WI38 (cell line): ENCODE results near the gene GJA10.
"Not testable (repeated sequence)": the region's sequence is repeated elsewhere in the genome, so short reads cannot be mapped to it uniquely, and the experiment has no call there.

ENCODE experiments used
- H3K4me3 ChIP-seq: 2 replicates; pipeline ENCODE4 v1.5.1; 2011; ENCODE audit warnings: low read depth, mild to moderate bottlenecking, control low read depth, low read length
- TF ChIP-seq, protein P1 (sequence below): IDR thresholded peaks from 2 replicates; pipeline ENCODE4 v1.5.1; 2012; ENCODE audit warnings: low read depth, mild to moderate bottlenecking, control low read depth, low read length

Gene GJA10

DNA sequence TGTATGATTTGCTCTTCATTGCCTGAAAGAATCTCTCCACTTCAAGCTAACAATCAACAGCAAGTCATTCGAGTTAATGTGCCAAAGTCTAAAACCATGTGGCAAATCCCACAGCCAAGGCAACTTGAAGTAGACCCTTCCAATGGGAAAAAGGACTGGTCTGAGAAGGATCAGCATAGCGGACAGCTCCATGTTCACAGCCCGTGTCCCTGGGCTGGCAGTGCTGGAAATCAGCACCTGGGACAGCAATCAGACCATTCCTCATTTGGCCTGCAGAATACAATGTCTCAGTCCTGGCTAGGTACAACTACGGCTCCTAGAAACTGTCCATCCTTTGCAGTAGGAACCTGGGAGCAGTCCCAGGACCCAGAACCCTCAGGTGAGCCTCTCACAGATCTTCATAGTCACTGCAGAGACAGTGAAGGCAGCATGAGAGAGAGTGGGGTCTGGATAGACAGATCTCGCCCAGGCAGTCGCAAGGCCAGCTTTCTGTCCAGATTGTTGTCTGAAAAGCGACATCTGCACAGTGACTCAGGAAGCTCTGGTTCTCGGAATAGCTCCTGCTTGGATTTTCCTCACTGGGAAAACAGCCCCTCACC, 1.1 kb downstream of the GJA10 start:
- TF ChIP-seq, protein P1, sequence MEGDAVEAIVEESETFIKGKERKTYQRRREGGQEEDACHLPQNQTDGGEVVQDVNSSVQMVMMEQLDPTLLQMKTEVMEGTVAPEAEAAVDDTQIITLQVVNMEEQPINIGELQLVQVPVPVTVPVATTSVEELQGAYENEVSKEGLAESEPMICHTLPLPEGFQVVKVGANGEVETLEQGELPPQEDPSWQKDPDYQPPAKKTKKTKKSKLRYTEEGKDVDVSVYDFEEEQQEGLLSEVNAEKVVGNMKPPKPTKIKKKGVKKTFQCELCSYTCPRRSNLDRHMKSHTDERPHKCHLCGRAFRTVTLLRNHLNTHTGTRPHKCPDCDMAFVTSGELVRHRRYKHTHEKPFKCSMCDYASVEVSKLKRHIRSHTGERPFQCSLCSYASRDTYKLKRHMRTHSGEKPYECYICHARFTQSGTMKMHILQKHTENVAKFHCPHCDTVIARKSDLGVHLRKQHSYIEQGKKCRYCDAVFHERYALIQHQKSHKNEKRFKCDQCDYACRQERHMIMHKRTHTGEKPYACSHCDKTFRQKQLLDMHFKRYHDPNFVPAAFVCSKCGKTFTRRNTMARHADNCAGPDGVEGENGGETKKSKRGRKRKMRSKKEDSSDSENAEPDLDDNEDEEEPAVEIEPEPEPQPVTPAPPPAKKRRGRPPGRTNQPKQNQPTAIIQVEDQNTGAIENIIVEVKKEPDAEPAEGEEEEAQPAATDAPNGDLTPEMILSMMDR: no peak
- no peak overlapping the region for H3K4me3 ChIP-seq

DNA sequence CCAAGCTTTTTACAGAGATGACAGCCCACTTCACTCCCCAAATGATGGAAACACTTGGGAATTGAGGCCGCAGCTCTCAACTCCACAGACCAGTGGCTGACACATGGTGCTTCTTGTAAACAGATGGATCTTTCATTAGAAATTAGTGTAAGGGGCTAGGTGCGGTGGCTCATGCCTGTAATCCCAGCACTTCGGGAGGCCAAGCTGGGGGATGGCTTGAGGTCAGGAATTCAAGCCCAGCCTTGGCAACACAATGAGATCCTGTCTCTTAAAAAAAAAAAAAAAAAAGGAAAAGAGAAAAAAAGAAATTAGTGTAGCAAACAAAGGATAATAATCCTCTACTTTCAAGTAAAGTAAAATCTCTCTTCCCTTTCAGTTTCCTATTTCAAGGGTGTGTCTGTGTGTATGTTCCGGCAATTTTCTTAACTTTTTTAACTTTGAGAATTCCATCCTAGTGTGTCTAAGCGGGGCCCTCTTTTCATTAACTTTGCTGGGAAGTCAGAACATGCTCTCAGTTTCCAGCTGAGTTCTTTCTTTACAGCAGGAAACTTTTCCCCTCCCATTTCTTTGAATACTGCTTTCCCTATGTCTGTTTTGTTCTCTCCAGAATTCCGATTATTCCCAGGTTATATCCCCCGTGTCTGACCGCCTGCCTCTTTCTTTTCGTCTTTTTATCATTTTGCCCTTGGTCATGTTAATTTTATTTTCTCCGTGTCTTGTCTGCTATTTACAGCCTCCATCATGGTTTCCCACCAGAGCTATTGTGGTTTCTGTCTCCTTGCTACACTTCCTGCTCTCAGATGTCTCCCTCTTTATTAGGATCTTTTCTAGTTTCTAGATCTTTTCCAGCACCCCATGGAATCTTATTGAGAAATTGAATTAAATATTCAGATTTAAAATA, 16.0 kb downstream of the GJA10 start:
- not testable (repeated sequence) for H3K4me3 ChIP-seq

DNA sequence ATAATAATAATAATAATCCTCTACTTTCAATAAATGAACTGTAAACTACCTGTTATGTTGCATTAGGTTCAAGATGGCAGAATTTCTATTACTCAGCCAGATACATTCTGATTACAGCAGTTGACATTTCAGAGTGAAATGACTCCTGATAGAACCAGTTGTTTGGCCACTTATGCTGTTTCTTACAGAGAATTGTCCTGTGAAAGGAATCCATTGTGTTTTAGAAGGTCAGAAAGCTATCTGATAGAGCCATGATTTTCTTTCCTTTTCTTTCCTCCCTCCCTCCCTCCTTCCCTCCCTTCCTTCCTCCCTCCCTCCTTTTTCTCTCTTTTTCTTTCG, 16.6 kb downstream of the GJA10 start:
- no peak overlapping the region for H3K4me3 ChIP-seq
- TF ChIP-seq, protein P1: no peak

DNA sequence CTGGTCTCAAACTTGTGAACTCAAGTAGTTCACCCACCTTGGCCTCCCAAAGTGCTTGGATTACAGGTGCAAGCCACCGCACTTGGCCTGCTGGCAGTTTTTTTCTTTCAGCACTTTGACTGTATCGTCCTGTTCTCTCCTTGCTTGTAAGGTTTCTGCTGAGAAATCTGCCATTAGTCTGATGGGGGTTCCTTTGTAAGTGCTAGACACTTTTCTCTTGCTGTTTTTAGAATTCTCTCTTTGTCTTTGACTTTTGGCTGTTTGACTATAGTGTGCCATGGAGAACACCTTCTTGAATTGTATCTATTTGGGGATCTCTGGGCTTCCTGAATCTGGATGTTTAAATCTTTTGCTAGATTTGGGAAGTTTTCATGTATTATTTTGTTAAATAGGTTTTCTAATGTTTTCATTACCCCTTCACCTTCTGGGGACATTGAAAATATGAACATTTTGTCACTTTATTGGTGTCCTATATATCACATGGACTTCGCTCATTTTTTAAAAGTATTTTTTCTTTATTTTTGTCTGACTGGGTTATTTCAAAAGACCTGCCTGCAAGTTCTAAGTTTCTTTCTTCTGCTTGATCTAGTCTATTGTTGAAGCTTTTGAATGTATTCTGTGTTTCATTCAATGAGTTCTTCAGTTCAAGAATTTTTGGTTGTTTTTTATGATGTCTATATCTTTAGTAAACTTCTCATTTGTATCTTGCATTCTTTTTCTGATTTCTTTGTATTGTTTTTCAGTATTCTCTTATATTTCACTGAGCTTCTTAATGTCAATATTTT, 22.1 kb downstream of the GJA10 start:
- TF ChIP-seq, protein P1: no peak
- no peak overlapping the region for H3K4me3 ChIP-seq

DNA sequence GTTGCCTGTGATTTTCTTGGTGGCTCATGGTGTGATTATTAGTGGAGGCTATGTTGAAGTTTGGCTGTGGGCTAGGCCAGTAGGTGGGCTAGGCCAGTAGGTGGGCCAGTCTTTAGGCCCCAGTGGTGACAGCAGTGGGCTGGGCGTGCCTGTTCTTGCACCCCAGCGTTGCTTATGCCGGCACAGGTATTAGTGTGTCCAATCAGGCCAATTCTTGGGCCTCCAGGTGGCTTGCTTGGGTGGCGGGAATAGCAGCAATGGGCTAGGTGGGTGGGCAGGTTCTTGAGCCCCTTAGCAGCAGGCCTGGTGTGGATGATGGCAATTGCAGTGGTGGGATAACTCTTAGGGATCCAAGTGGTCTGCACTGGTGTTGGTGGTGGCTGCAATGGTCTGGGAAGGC, 22.9 kb downstream of the GJA10 start:
- no peak overlapping the region for H3K4me3 ChIP-seq
- TF ChIP-seq, protein P1: no peak

DNA sequence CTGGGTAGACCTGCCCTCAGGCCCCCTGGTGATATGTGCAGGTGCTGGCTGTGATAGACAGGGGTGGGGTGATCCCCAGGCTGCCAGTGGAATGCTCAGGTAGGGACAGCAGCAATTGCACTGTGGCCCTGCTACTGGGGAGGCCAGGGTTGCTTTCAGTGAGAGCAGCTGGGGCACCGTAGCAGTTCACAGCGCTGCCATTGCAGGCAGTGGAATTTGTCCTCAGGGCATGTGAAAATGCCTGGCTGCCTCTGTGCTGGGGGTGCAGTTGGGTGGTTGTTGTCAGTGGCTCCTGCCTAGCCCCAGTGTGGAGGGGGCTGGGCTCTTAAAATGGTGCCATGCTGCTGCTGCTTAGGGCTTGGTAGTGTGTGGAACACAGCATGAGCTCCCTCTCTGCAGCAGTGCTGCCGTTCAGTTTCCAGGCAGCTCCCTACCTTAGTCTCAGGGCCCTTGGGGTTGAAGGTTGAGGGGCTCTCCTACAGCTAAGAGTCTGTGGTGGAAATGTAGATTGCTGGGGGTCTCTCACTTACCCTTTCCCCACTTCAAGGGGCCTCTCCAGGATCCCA, 23.6 kb downstream of the GJA10 start:
- no peak overlapping the region for H3K4me3 ChIP-seq
- TF ChIP-seq, protein P1: no peak

DNA sequence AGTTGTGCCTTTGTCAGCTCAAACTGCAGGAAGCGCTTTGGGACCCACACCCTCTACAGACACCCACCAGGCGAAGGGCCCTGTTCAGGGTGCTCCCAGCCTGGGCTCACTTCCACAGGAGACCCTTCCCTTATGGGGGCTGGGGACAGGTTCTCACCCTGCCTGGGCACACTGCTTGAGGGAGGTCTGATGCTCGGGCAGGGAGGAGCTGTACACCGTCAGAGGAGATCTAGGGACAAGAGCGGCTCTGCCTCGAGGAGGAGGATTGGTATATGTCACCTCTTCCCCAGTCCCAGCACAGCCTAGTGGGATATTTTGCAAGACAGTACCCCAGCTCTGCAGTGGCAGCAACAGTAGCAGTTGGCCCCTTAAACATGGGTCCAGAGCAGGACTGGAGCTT, 26.9 kb downstream of the GJA10 start:
- H3K4me3 ChIP-seq: no peak overlapping the region
- TF ChIP-seq, protein P1: no peak
